GM21423 (cell line): ENCODE data around the gene FKBP7.
A peak's percentile ranks its signal among the peaks of the same experiment; 100 is the strongest.
"Not testable (repeated sequence)": the region's sequence is repeated elsewhere in the genome, so short reads cannot be mapped to it uniquely, and the experiment has no call there.

ENCODE experiments used
- ATAC-seq: cut with Tn5 transposase; IDR thresholded peaks from one replicate; pipeline ENCODE4 v1.9.1; 2021; ENCODE audit warnings: mild to moderate bottlenecking, moderate library complexity; ENCODE audit not compliant: unreplicated experiment

Gene FKBP7

DNA sequence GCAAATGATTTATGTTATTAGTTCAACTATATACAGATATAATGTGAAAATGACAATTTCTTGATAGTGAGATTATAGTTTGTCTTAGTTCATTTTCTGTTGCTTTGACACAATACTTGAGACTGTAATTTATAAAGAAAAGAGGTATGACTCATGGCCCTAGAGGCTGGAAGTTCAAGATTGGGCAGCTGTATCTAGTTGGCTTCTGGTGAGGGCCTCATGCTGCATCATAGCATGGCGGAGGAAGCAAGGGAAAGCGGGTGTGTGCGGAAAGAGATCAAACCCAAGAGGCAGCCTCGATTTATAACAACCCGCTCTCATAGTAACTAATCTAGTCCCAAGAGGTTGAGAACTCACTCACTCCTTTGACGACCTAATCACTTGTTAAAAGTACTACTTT lies 13.2 kb upstream of the FKBP7 start:
- no peak for ATAC-seq

DNA sequence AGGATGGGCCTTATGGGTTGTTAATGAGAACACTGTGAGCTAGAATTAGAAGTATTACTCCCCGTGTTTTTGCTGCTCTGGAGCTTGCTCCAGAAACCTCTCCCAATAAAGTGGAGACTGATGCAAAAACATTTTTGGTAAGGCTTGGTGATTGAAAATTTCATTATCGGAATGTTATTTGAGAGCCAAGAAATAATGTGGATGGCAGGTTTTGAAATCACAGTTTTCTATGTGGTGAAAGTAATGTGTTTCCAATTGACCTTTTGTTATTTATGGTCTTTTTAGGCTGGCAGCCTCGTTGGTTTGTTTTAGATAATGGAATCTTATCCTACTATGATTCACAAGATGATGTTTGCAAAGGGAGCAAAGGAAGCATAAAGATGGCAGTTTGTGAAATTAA lies 7.0 kb upstream of the FKBP7 start:
- ATAC-seq: no peak

GRCh38 chr2:178484245-178485041 lies 6.0 kb upstream of the FKBP7 start:
- ATAC-seq: no peak

DNA sequence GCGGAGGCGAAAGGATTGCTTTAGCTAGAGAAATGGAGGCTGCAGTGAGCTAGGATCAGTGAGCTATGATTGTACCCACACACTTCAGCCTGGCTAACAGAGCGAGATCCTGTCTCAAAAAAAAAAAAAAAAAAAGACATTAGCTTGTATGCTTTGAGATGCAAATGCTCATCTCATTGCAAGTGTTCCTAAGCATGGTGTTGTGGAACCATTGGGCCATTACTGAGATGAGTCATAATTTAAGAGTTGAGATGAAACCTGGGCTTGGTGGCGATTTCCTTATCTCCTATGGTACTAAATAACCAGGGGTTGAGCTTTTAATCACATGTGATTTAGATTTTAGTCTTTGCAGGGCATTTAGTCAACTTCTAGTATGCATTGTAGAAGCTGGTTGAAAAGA lies 4.0 kb upstream of the FKBP7 start:
- ATAC-seq: peak; percentile 27

DNA sequence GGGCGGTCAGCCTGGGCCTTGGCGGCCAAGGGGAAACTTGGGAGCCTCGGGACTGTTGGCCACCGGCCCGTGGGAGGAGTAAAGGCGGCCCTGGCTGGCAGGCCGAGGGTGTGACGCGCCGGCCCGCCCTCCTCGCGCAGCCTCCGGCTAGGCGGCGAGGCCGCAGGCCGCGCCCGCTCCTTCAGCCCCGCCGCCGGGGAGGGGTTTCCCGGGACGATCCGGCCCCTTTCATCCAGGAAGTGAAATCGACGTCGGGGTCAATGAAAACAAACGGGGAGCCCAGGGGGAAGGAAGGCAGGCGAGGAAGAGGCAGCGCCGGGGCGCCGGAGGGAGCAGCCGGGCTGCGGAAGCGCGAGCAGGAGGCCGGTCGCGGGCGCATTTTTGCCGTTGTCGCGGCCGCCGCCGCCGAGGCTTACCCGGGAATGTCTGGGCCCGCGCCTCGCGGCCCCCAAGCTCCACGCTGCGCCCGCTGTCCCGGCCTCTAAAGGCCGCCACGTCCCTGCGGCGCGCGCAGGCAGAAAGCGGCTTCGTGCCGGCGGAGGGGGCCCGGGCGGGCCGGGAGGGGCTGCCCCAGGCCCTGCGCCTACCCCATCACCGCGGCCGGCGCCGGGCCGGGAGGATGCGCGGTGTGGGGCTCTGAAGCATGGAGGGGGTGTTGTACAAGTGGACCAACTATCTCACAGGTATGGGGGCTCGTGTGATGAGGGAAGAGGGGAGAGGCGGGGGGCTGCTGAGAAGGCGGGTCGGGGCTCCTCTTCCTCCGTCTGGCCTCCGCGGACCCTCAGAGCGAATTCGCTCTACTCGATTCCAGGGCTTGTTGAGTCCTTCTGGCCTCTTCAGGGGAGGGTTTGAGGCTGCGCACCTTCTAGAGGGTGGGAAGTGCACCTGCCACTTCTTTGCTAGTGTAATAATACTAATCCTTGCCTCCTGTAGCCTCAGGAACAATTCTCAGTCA lies 2.1 kb upstream of the FKBP7 start, which contains the start of gene PLEKHA3:
Gene PLEKHA3 (plus strand): TSS at position 231 of the 955 bp plus-strand sequence. CDS start 413 bp downstream, at position 644.
- ATAC-seq: peak; percentile 64

DNA sequence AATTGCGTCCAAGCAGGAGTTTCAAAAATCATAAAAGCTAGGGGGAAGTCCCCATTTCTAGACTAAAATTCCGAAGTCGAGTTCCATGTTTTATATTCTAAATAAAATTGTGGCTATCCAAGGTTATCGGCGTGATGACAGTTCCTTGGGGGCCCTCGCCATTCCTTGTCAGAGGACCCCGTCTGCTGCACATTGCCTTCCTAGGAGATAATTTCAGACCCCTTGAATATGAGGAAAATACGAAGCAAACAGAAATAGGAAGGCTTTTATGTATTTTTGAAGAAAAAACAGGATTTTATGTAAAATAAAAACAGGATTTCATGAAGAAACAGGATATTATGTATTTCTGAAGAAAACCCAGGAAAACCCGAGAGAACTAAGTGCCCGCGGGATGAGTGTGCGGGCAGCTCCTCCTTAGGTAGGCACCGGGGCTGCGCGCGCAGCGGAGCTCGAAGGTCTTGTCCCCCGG lies 1.4 kb upstream of the FKBP7 start:
- no peak for ATAC-seq

GRCh38 chr2:178479275-178479616 lies 846 bp upstream of the FKBP7 start:
- ATAC-seq: no peak

DNA sequence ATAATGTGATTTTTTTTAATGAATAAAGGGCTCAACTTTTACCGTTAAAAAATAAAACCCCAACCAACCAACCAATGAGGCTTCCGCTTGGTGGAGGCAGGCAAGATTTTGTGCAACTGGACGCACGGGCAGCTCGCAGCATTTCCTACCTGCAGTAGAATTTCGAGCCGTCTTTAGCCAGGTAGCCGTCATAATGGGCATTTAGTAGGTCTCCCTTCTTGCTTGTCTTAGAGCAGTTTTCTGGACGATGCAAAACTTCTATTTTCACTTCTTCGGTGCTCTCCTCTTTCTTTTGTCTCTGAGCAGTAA lies 316 bp downstream of the FKBP7 start:
- ATAC-seq: no peak

DNA sequence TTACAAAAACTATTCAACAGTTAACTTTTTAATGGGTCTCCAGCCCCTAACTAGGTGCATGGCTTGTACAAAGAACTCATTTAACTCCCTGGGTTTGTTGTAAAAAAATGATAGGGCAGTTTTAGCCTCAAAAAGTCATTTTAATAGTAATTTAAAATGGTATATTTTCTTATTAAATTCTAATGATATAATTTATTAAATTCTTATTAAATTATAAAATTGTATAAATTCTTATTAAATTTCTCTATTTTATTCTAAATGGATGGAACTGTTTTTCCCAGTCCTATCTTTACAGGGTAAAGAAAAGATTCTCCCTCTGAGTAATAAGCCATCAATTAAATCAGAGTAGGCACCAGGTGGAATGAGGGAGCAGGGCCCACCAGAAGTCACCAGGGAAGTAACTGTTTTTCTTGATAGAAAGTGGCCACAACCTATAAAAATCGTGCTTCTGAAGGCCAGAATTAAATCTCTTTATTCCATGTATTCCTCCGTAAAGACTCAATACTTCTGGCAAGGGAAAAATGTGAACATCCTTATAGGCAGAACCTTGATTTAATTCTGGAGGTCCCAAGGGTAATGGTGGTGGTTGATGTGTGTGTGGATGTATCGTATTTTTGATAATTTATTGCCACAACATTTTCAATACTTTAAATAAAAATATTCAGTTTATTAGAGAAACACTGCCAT lies 814 bp downstream of the FKBP7 start:
- no peak for ATAC-seq

DNA sequence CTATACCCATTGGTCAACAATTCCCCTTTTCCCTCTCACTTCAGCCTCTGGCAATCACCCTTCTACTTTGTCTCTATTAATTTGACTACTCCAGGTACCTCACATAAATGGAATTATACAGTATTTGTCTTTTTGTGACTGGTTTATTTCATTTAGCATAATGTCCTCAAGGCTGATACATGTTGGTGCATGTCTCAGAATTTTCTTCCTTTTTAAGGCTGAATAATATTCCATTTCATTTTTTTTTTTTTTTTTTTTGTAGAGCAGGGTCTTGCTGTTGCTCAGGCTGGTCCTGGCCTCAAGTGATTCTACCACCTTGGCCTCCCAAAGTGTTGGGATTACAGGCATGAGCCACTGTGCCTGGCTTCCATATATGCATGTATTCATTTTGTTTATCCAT lies 1.9 kb downstream of the FKBP7 start:
- ATAC-seq: no peak

GRCh38 chr2:178474560-178474959 lies 3.8 kb downstream of the FKBP7 start:
- no peak for ATAC-seq

DNA sequence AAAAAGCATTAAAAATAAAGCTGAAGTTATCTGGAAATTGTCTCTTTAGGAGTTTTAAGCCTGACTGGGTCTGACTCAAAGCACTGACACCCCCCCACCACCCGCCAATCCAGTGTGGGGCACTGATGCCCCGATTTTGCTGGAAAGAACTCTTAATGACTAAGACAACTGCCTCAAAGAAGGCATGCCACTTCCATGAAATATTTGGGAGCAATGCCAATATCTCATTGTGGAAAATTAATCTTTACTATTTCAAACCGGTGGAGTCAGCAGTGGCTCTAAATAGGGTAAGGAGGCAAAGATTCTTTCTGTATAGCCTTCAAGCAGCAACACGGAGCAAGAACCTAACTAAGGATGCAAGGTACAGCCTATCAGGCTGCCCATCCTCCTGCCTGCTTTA lies 4.5 kb downstream of the FKBP7 start:
- ATAC-seq: no peak

- ATAC-seq: no peak
Observed at GRCh38 chr2:178473373-178473772, 5.0 kb downstream of the FKBP7 start.

GRCh38 chr2:178471313-178471712 lies 7.1 kb downstream of the FKBP7 start:
- ATAC-seq: not testable (repeated sequence)

DNA sequence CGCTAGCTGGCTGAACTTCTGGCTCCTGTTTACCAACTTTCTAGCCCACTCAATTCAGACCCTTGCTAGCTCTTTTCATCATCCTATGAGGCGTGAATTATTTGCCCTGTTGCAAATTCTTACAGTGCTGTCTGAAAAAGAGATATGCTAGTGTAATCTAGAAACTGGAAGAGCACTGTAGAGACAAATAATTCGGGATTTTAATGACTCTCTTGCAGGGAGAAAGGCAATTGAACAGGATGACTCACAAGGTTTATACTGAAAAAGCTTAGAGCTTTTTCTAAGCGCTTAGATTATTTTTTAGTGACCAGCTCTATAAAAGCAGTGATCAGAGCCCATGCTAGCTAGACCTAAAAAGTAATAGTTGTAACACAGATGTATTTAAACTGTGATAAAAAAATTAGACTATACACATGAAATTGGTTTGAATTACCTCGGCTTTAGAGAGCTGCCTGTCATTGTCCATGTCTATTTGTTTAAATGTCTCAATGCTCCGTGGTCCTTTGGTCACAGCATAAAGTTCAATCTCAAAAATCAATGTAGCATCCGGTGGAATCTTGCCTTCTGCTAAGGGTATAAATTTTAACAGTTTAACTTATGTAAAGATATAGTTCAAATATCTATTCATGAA lies 9.1 kb downstream of the FKBP7 start:
- ATAC-seq: no peak

DNA sequence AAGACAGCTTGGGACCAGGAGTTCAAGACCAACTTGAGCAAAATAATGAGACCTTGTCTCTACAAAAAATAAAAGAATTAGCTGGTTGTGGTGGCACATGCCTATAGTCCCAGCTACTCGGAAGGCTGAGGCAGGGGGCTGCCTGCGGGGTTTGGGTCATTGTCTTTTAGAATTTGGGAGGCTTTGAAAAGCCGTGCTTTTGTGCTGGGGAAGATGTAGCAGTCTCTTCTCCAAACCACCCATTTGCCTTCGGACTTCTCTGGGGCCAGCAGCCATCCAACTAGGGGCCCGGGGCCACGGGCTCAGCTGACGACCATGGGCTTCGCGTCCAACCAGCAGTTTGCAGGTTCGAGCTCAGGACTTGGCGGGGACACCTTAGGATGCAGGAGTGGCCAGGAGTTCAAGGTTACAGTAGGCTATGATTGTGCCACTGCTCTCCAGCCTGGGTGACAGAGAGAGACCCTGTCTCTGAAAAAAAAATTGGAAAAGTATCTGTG lies 21.0 kb downstream of the FKBP7 start:
- ATAC-seq: no peak

GRCh38 chr2:178455947-178456346 lies 22.5 kb downstream of the FKBP7 start:
- ATAC-seq: no peak

DNA sequence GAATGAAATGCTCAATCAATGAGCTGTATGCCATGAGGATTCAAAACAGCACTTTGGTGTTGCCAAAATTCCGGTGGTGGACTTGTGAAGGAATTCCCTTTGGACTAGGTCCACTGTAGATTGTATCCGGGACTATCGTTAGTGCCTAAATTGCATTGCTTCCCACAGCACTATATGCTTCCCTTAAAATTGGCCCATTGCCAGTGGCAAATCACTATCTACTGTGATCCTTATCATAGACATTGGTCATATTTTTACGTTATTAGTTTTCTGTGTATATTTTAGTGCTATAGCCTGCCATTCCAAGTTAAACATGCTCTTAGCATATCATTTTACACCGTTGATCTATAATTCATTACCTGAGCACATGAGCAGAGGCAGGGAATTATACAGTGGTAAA lies 25.5 kb downstream of the FKBP7 start:
- ATAC-seq: no peak

- ATAC-seq: no peak
Observed at GRCh38 chr2:178452334-178452733, 26.1 kb downstream of the FKBP7 start.

- ATAC-seq: peak; percentile 80
Observed at GRCh38 chr2:178450774-178451525, 27.4 kb downstream of the FKBP7 start, which contains the start of the genes PJVK and PRKRA. TSS of gene PJVK (plus strand) at chr2:178451378. CDS start at chr2:178453410, 2,032 bp downstream. TSS of gene PRKRA (minus strand) at chr2:178451175. CDS start at chr2:178451030, 145 bp downstream.
